Measurements from ENCODE around the gene OR2L13. TPM values are rescaled to one million over a fixed set of nuclear protein-coding genes. Genes with fewer than 3 reads are reported as not detected.
"Not testable (repeated sequence)": the region's sequence is repeated elsewhere in the genome, so short reads cannot be mapped to it uniquely, and the experiment has no call there.

The OR2L13 gene
- total RNA-seq, 4 donors from 2014 or later, result 0.38 TPM; not detected in 3

- Histone ChIP-seq H3K27ac (no peak overlapping the region), H3K4me3 (replicated peaks in 1 of 3) (no peak overlapping the region), H3K36me3 (no peaks in the 10 kb centered on the region), H3K4me1 (no peaks in the 10 kb centered on the region), H3K27me3 (no peaks in the 10 kb centered on the region), H3K9me3 (no peaks in the 10 kb centered on the region)
- intact Hi-C loops (cut with DNase I), result no loop called here
- WGBS, 2 donors, result 73 to 76% methylated on average over 2 of the region's 2 CpGs
- DNase-seq, result no peak
- TF ChIP-seq, protein P1, sequence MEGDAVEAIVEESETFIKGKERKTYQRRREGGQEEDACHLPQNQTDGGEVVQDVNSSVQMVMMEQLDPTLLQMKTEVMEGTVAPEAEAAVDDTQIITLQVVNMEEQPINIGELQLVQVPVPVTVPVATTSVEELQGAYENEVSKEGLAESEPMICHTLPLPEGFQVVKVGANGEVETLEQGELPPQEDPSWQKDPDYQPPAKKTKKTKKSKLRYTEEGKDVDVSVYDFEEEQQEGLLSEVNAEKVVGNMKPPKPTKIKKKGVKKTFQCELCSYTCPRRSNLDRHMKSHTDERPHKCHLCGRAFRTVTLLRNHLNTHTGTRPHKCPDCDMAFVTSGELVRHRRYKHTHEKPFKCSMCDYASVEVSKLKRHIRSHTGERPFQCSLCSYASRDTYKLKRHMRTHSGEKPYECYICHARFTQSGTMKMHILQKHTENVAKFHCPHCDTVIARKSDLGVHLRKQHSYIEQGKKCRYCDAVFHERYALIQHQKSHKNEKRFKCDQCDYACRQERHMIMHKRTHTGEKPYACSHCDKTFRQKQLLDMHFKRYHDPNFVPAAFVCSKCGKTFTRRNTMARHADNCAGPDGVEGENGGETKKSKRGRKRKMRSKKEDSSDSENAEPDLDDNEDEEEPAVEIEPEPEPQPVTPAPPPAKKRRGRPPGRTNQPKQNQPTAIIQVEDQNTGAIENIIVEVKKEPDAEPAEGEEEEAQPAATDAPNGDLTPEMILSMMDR (IDR thresholded peaks at IDR 0.05), result no peak
- no peak for TF ChIP-seq POLR2A (IDR thresholded peaks at IDR 0.05)
These were observed 39.7 kb upstream of the OR2L13 start for GRCh38 chr1:248055261-248055660.

DNA sequence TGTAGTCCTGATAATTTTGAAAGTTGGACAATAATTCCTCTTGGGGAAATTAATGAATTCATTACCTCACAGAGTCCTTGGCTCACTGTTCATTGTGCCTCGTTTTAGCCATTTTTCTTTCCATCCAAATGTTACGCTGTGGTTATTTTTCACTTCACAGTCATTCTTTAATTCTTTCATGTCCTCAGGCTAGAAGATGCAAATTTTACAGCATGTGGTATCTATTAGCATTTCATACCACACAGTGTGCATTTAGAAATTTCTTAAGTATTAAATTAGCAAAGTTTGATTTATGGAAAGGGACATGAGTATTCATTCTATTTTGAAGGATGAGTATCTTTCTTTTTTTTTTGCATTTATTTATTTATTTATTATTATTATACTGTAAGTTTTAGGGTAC lies 29.9 kb upstream of the OR2L13 start:
- DNase-seq, result no peak
- Histone ChIP-seq H3K27ac (no peak overlapping the region), H3K36me3 (no peaks in the 10 kb centered on the region), H3K9me3 (no peaks in the 10 kb centered on the region), H3K27me3 (no peaks in the 10 kb centered on the region), H3K4me1 (no peaks in the 10 kb centered on the region), H3K4me3 (replicated peaks in 1 of 3) (no peak overlapping the region)
- TF ChIP-seq POLR2A (IDR thresholded peaks at IDR 0.05), result no peak
- 80 to 82% methylated on average over 2 of the region's 2 CpGs for WGBS, 2 donors
- intact Hi-C loops (cut with DNase I), result no loop called here

DNA sequence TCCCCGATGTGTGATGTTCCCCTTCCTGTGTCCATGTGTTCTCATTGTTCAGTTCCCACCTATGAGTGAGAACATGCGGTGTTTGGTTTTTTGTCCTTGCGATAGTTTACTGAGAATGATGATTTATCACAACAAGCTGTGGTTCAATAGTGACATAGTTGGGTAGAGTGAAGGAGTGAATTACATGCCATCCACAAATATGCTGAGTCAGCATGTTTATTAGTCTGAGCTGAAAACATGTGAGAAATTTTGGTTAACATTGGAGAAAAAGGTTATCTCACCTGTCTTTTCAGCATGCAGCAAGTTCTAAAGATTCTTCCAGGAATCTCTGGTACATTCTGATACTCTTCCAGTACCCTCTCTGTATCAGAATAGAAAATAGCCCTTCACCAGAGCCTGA lies 29.4 kb upstream of the OR2L13 start:
- H3K36me3 ChIP-seq, result no peaks in the 10 kb centered on the region
- no peak overlapping the region for H3K27ac ChIP-seq
- H3K9me3 ChIP-seq, result no peaks in the 10 kb centered on the region
- no peak overlapping the region for H3K4me3 ChIP-seq (replicated peaks in 1 of 3)
- TF ChIP-seq, protein P1 (IDR thresholded peaks at IDR 0.05), result no peak
- no peak for TF ChIP-seq POLR2A (IDR thresholded peaks at IDR 0.05)
- H3K27me3 ChIP-seq, result no peaks in the 10 kb centered on the region
- H3K4me1 ChIP-seq, result no peaks in the 10 kb centered on the region
- DNase-seq, result no peak
- WGBS, 2 donors, result 95 to 96% methylated on average over 3 of the region's 3 CpGs
- intact Hi-C loops (cut with DNase I), result no loop called here

- not testable (repeated sequence) for DNase-seq
- 87% methylated on average over 7 to 12 of the region's 17 CpGs for WGBS, 2 donors
These were observed 11.1 kb upstream of the OR2L13 start for GRCh38 chr1:248083864-248084263.

DNA sequence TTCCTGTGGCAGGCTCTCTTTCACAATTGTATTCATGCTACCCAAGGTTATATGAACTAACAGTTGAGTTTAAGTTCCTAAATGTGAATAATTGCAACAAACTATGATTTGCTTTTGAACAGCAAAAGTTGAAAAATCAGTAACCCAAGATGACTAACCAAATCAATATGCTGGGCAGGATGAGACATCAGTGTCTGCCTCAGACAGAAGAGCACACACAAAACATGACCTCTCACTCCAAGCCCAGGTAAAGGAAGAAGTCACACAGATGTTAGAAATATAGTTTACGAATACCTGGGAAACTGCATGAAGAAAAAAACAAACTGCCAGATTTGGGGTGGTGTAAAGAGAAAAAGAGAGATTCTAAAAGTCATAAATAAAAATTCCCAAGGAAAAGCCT lies 3.5 kb downstream of the OR2L13 start:
- H3K4me1 ChIP-seq, result no peaks in the 10 kb centered on the region
- H3K4me3 ChIP-seq (replicated peaks in 1 of 3), result no peak overlapping the region
- no peaks in the 10 kb centered on the region for H3K27me3 ChIP-seq
- no peak overlapping the region for H3K27ac ChIP-seq
- WGBS, 2 donors, result 73 to 80% methylated on average over 1 of the region's 1 CpG
- TF ChIP-seq, protein P1 (IDR thresholded peaks at IDR 0.05), result no peak
- no peak for TF ChIP-seq POLR2A (IDR thresholded peaks at IDR 0.05)
- H3K36me3 ChIP-seq, result no peaks in the 10 kb centered on the region
- DNase-seq, result no peak
- no peaks in the 10 kb centered on the region for H3K9me3 ChIP-seq
- intact Hi-C loops (cut with DNase I), result no loop called here

More at GRCh38 chr1:248083864-248084263, 11.1 kb upstream of the OR2L13 start:
- H3K36me3 ChIP-seq; H3K4me3 ChIP-seq (replicated peaks in 1 of 3); H3K27me3 ChIP-seq; H3K9me3 ChIP-seq; H3K27ac ChIP-seq; intact Hi-C loops (cut with DNase I); H3K4me1 ChIP-seq: not testable (repeated sequence)

DNA sequence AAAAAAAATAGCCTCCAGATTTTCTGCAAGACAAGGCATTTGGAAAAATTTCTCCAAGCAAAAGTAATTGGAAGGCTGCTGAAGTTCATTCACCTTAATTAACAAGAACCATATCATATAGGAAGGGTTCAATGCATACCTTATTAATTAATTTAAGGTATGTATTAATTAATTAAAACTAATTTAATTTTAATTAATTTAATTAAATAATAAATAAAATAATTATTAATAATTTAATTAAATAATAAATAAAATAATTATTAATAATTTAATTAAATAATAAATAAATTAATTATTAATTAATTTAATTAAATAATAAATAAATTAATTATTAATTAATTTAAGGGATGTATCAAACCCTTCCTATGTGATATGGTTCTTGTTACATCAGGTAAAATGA lies 7.9 kb downstream of the OR2L13 start:
- Histone ChIP-seq H3K9me3 (no peaks in the 10 kb centered on the region), H3K4me1 (no peaks in the 10 kb centered on the region), H3K27me3 (no peaks in the 10 kb centered on the region), H3K27ac (no peak overlapping the region), H3K4me3 (replicated peaks in 1 of 3) (no peak overlapping the region), H3K36me3 (no peaks in the 10 kb centered on the region)
- no peak for DNase-seq
- intact Hi-C loops (cut with DNase I), result no loop called here
- TF ChIP-seq POLR2A (IDR thresholded peaks at IDR 0.05), result no peak
- TF ChIP-seq, protein P1 (IDR thresholded peaks at IDR 0.05), result no peak

Measured in thyroid gland (tissue), 4 donors.